Measurements from ENCODE around the gene PPP3CB. TPM values are rescaled to one million over a fixed set of nuclear protein-coding genes. Genes with fewer than 3 reads are reported as not detected.
"Not testable (repeated sequence)": the region's sequence is repeated elsewhere in the genome, so short reads cannot be mapped to it uniquely, and the experiment has no call there.

The PPP3CB gene
- total and polyA plus RNA-seq, 8 donors, result 12.5 to 77.1 (median 29.1) TPM

GRCh38 chr10:73401636-73402035 is 94.2 kb downstream of the PPP3CB start:
- WGBS, 5 donors, result 91 to 99% (median 97%) methylated on average over 6 of the region's 6 CpGs
- DNase-seq, result no peak
- intact Hi-C loops (cut with DNase I; ENCODE audit: low total_unique reads), result no loop called here
- H3K36me3 ChIP-seq, result peaks cover 8 to 44% (median 33%) of the 10 kb centered on the region in 4 donors
- no peaks in the 10 kb centered on the region for H3K9me3 ChIP-seq
- no peak overlapping the region for H3K4me3 ChIP-seq
- TF ChIP-seq EP300 (IDR thresholded peaks at IDR 0.05), result no peak
- TF ChIP-seq CTCF (IDR thresholded peaks at IDR 0.05), result no peak
- no peak for TF ChIP-seq POLR2A (IDR thresholded peaks at IDR 0.05)
- no peak for TF ChIP-seq POLR2AphosphoS5 (IDR thresholded peaks at IDR 0.05)
- no peak overlapping the region for H3K27ac ChIP-seq
- peaks cover 0 to 41% (median 10%) of the 10 kb centered on the region in 4 donors for H3K4me1 ChIP-seq
- no peaks in the 10 kb centered on the region for H3K27me3 ChIP-seq

DNA sequence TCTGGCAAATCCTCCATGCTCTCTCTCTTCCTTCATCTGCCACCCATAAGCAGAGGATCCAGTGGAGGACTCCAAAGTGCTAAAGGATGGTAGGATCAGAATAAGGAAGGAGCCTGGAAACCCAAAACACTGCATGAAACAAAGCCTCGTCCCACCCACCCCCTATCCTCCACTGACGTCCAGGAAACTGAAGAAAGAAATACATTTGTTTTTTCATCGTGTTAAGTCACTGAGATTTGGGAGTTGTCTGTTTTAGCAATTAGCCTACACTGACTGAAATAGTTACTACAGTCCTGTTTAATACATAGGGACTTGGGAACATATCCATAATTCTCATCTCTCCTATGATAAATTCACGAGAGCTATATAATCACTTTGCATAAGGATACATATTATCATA is 96.8 kb downstream of the PPP3CB start:
- no peak for DNase-seq
- Histone ChIP-seq H3K4me3 (no peak overlapping the region), H3K36me3 (peaks cover 31 to 65% (median 58%) of the 10 kb centered on the region in 4 donors), H3K4me1 (peaks cover 0 to 15% (median 0%) of the 10 kb centered on the region in 4 donors), H3K27me3 (no peaks in the 10 kb centered on the region), H3K9me3 (no peaks in the 10 kb centered on the region), H3K27ac (no peak overlapping the region)
- no peak for TF ChIP-seq EP300 (IDR thresholded peaks at IDR 0.05)
- TF ChIP-seq POLR2AphosphoS5 (IDR thresholded peaks at IDR 0.05), result no peak
- TF ChIP-seq POLR2A (IDR thresholded peaks at IDR 0.05), result no peak
- TF ChIP-seq CTCF (IDR thresholded peaks at IDR 0.05), result no peak
- intact Hi-C loops (cut with DNase I; ENCODE audit: low total_unique reads), result no loop called here
- 76 to 91% (median 89%) methylated on average over 4 of the region's 4 CpGs for WGBS, 5 donors

DNA sequence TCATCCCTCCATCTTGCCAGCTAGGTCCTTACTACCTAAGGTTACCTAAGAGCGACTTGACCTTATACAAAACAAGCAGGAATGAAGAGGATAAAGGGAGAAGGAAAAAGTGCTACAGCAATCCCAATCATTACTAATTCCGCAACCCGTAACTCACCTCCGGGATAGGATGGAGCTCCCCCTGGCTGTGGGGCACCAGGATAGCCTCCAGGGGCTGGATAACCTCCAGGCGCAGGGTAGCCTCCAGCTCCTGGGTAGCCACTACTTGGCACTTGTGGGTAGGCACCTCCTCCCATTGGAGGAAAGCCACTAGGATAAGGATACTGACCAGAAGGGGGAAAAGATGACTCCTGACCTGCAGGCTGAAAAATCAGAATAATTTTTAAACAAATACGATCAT is 97.8 kb downstream of the PPP3CB start:
- 92 to 99% (median 98%) methylated on average over 6 of the region's 6 CpGs for WGBS, 5 donors
- no peak for DNase-seq
- intact Hi-C loops (cut with DNase I; ENCODE audit: low total_unique reads), result no loop called here
- no peak for TF ChIP-seq CTCF (IDR thresholded peaks at IDR 0.05)
- TF ChIP-seq POLR2AphosphoS5 (IDR thresholded peaks at IDR 0.05), result no peak
- TF ChIP-seq POLR2A (IDR thresholded peaks at IDR 0.05), result no peak
- TF ChIP-seq EP300 (IDR thresholded peaks at IDR 0.05), result no peak
- no peaks in the 10 kb centered on the region for H3K27me3 ChIP-seq
- H3K36me3 ChIP-seq, result peaks cover 31 to 66% (median 63%) of the 10 kb centered on the region in 4 donors
- H3K9me3 ChIP-seq, result no peaks in the 10 kb centered on the region
- H3K27ac ChIP-seq, result no peak overlapping the region
- peaks cover 0 to 6% (median 0%) of the 10 kb centered on the region in 4 donors for H3K4me1 ChIP-seq
- H3K4me3 ChIP-seq, result no peak overlapping the region

GRCh38 chr10:73394325-73394724 is 101.5 kb downstream of the PPP3CB start:
- DNase-seq; H3K27ac ChIP-seq; H3K4me1 ChIP-seq; H3K4me3 ChIP-seq; H3K27me3 ChIP-seq; intact Hi-C loops (cut with DNase I; ENCODE audit: low total_unique reads); H3K9me3 ChIP-seq: not testable (repeated sequence)
- 98 to 100% (median 98%) methylated on average over 3 of the region's 4 CpGs for WGBS, 5 donors
- peaks cover 44 to 90% (median 85%) of the 10 kb centered on the region in 4 donors for H3K36me3 ChIP-seq

DNA sequence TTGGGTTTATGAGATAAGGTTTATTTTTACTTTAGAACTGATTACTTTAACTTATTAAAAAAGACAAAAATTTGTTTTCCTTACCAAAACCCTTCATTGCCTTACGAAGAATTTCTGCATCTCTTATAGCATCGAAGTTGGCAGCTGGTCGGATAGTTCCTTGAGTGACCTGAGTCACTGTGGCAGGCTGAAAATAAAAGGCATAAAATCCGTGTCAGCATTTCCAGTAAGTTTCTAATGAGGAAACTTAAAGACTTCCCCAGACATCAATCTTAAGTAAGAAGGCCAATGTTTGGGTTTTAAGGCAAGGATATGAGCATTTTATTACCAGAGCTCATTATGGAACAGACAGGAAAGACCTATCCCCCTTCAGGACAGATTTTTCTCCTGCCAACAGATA is 107.6 kb downstream of the PPP3CB start:
- no peak overlapping the region for H3K4me3 ChIP-seq
- H3K9me3 ChIP-seq, result no peaks in the 10 kb centered on the region
- no peak for TF ChIP-seq CTCF (IDR thresholded peaks at IDR 0.05)
- no peak for TF ChIP-seq POLR2A (IDR thresholded peaks at IDR 0.05)
- TF ChIP-seq POLR2AphosphoS5 (IDR thresholded peaks at IDR 0.05), result no peak
- no peak for TF ChIP-seq EP300 (IDR thresholded peaks at IDR 0.05)
- intact Hi-C loops (cut with DNase I; ENCODE audit: low total_unique reads), result no loop called here
- no peak overlapping the region for H3K27ac ChIP-seq
- H3K27me3 ChIP-seq, result no peaks in the 10 kb centered on the region
- H3K4me1 ChIP-seq, result no peaks in the 10 kb centered on the region
- DNase-seq, result no peak
- 91 to 96% (median 93%) methylated on average over 4 of the region's 4 CpGs for WGBS, 5 donors
- peaks cover 48 to 93% (median 89%) of the 10 kb centered on the region in 4 donors for H3K36me3 ChIP-seq
